Osteoblast (primary cell): ENCODE measurements around the gene CBX6. TPM values are rescaled to one million over a fixed set of nuclear protein-coding genes. Genes with fewer than 3 reads are reported as not detected.

Experiments
- DNase-seq: peaks from one replicate; pipeline ENCODE4 v3.0.0; 2011; ENCODE audit warnings: low spot score, mixed read lengths; ENCODE audit not compliant: insufficient read length; ENCODE audit errors: missing footprints
- H2AFZ ChIP-seq: 2 replicates; pipeline ENCODE4 v1.6.0; 2011; ENCODE audit warnings: mild to moderate bottlenecking, low read length
- H3K27ac ChIP-seq: 2 replicates; pipeline ENCODE4 v1.5.1; 2011; ENCODE audit warnings: mild to moderate bottlenecking, low read depth, low read length, moderate library complexity
- H3K27me3 ChIP-seq: 2 replicates; pipeline ENCODE4 v1.6.0; 2012; ENCODE audit warnings: mild to moderate bottlenecking, control low read depth, inconsistent platforms, low read length, moderate library complexity; ENCODE audit not compliant: insufficient read depth
- H3K36me3 ChIP-seq: 2 replicates; pipeline ENCODE4 v1.5.1; 2011; ENCODE audit warnings: mild to moderate bottlenecking, low read length, control low read depth, moderate library complexity; ENCODE audit not compliant: insufficient read depth
- H3K4me1 ChIP-seq: 2 replicates; pipeline ENCODE4 v1.5.1; 2011; ENCODE audit warnings: mild to moderate bottlenecking, low read length, control low read depth, moderate library complexity; ENCODE audit not compliant: insufficient read depth
- H3K4me2 ChIP-seq: 2 replicates; pipeline ENCODE4 v1.6.0; 2011; ENCODE audit warnings: mild to moderate bottlenecking, low read length; ENCODE audit not compliant: insufficient read depth
- H3K4me3 ChIP-seq: fragments of 200-600 bp; sonication (generic); 3 replicates; pipeline ENCODE4 v1.5.1; 2012; ENCODE audit warnings: mild to moderate bottlenecking, low read length, inconsistent platforms; ENCODE audit not compliant: insufficient read depth
- H3K79me2 ChIP-seq: 2 replicates; pipeline ENCODE4 v1.6.0; 2012; ENCODE audit warnings: mild to moderate bottlenecking, low read length, control low read depth, inconsistent platforms; ENCODE audit not compliant: insufficient read depth
- H3K9me3 ChIP-seq: 2 replicates; pipeline ENCODE4 v1.5.1; 2011; ENCODE audit warnings: low read depth, low read length, control low read depth
- H4K20me1 ChIP-seq: 2 replicates; pipeline ENCODE4 v1.6.0; 2012; ENCODE audit warnings: mild to moderate bottlenecking, low read length, control low read depth; ENCODE audit not compliant: insufficient read depth
- total RNA-seq: library from RNA; depleted of rRNA; stranded (reverse); fragments of >200 nt; gene quantifications from 2 replicates; pipeline ENCODE4 v1.2.3, GENCODE V29; 2012
- TF ChIP-seq, protein P1 (sequence below): IDR thresholded peaks from 2 replicates; pipeline ENCODE4 v1.5.1; 2011; ENCODE audit warnings: mild to moderate bottlenecking, low read depth, low read length, moderate library complexity; ENCODE audit errors: extremely low read depth

CBX6 gene
- total RNA-seq, 1 donor = 58.6 TPM

DNA sequence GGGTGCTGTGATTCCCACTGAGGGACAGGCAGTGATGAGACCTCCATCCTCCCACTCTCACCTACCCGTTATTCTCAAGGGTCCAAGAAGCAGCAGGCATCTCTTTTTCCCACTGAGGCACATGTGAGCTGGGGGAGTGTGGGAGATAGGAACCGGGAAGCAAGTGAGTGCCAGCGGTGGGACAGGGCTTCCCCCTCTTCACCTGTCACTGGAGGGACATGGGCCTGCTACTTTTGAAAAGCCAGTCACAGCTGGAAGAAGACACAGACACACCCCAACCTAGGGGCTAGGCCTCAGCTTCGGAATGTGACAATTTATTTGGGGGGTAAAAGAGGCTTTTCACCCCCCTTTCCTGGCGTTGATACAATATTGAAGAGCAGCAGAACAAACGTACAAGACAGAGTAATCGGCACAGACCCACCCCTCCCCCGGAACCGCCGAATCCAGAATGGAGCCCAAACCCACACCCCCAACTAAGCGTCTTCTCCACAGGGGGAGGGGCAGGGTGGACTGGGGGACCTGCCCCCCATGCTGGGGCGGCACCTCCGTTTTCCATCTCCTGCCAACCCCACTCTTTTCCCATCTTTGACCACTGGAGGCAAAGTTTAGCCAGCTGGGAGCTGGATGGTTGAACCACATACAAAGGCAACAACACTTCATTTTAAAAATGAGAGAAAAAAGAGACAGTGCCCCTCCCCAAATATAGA lies 10.7 kb downstream of the CBX6 start:
- peaks cover 46% of the 10 kb centered on the region for H4K20me1 ChIP-seq
- H3K27me3 ChIP-seq = peaks cover 3% of the 10 kb centered on the region
- H3K4me1 ChIP-seq = peaks cover 5% of the 10 kb centered on the region
- TF ChIP-seq, protein P1, sequence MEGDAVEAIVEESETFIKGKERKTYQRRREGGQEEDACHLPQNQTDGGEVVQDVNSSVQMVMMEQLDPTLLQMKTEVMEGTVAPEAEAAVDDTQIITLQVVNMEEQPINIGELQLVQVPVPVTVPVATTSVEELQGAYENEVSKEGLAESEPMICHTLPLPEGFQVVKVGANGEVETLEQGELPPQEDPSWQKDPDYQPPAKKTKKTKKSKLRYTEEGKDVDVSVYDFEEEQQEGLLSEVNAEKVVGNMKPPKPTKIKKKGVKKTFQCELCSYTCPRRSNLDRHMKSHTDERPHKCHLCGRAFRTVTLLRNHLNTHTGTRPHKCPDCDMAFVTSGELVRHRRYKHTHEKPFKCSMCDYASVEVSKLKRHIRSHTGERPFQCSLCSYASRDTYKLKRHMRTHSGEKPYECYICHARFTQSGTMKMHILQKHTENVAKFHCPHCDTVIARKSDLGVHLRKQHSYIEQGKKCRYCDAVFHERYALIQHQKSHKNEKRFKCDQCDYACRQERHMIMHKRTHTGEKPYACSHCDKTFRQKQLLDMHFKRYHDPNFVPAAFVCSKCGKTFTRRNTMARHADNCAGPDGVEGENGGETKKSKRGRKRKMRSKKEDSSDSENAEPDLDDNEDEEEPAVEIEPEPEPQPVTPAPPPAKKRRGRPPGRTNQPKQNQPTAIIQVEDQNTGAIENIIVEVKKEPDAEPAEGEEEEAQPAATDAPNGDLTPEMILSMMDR = peak; percentile 35
- DNase-seq = peak; percentile 88
- no peak overlapping the region for H2AFZ ChIP-seq
- no peaks in the 10 kb centered on the region for H3K79me2 ChIP-seq
- no peak overlapping the region for H3K4me2 ChIP-seq
- H3K4me3 ChIP-seq = no peak overlapping the region
- no peak overlapping the region for H3K27ac ChIP-seq
- H3K9me3 ChIP-seq = no peaks in the 10 kb centered on the region
- H3K36me3 ChIP-seq = peaks cover 8% of the 10 kb centered on the region

GRCh38 chr22:38860283-38861169 lies 11.5 kb downstream of the CBX6 start:
- Histone ChIP-seq H4K20me1 (peaks cover 43% of the 10 kb centered on the region), H3K36me3 (peaks cover 7% of the 10 kb centered on the region), H3K9me3 (no peaks in the 10 kb centered on the region), H3K4me1 (peaks cover 5% of the 10 kb centered on the region), H3K27ac (no peak overlapping the region), H3K4me3 (no peak overlapping the region), H3K27me3 (peaks cover 3% of the 10 kb centered on the region), H2AFZ (no peak overlapping the region), H3K4me2 (no peak overlapping the region), H3K79me2 (no peaks in the 10 kb centered on the region)
- TF ChIP-seq, protein P1 = no peak
- peak; percentile 76 for DNase-seq

DNA sequence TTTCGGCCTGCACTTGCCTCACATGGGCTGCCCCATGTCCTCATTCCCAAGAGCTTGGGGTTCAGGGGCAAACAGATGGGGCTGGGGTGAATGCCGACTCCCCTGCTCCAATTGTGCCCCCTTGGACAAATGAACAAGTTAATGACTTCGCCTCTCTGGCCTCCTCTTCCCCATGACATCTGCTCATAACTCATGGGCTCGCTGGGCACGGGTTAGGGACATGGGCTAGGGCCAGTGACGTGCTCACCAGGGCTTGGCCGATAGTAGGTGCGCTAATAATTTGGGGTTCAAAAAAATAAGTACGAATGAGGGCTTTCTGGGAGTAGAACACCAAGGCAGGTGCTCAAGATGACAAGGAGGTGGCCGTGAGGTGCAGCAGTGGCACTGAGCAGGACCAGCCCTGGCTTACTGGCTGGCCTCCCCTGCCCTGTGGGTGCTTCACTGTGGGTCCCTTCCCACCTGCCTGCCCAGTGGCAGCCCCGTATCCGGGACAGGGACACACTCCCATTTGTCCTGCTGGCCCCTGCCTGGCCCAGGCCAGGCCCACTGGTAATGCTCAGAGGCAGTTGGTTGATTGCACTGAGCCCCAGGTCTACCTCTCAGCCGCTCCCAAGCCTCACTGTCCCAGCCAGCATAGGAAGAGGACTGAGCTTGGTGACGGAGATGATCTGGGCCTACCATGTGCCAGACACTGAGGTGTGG lies 12.3 kb downstream of the CBX6 start:
- no peaks in the 10 kb centered on the region for H3K79me2 ChIP-seq
- H4K20me1 ChIP-seq = peaks cover 35% of the 10 kb centered on the region

More for the DNA sequence above, 12.3 kb downstream of the CBX6 start:
- no peak overlapping the region for H2AFZ ChIP-seq
- peaks cover 3% of the 10 kb centered on the region for H3K27me3 ChIP-seq
- H3K4me3 ChIP-seq = no peak overlapping the region
- DNase-seq = peak; percentile 44
- TF ChIP-seq, protein P1 = no peak
- no peak overlapping the region for H3K27ac ChIP-seq
- no peak overlapping the region for H3K4me2 ChIP-seq
- H3K9me3 ChIP-seq = no peaks in the 10 kb centered on the region
- peaks cover 5% of the 10 kb centered on the region for H3K4me1 ChIP-seq
- H3K36me3 ChIP-seq = no peaks in the 10 kb centered on the region
